GM23338 (cell line): ENCODE data around the gene UGGT2. TPM values are rescaled to one million over a fixed set of nuclear protein-coding genes. Genes with fewer than 3 reads are reported as not detected.

Source experiments
- ATAC-seq: fragments of 200-7000 bp; cut with Tn5 transposase; 3 replicates; pipeline ENCODE4 v1.9.1; 2020
- DNase-seq: peaks from one replicate; pipeline ENCODE4 v3.0.0-alpha.2; 2015; ENCODE audit warnings: low spot score
- H2AFZ ChIP-seq: fragments of 200-600 bp; sonication (generic); 2 replicates; pipeline ENCODE4 v1.8.0; 2016; ENCODE audit warnings: antibody characterized with exemption, mild to moderate bottlenecking, moderate library complexity
- H3F3A ChIP-seq: fragments of 200-600 bp; sonication (generic); replicated peaks from 2 replicates; pipeline ENCODE4 v1.8.0; 2017; ENCODE audit warnings: antibody characterized with exemption, mixed run types, low read depth
- H3K27ac ChIP-seq: fragments of 200-600 bp; sonication (generic); 2 replicates; pipeline ENCODE4 v1.6.1; 2016; ENCODE audit warnings: low read depth
- H3K27me3 ChIP-seq: fragments of 200-600 bp; sonication (generic); 2 replicates; pipeline ENCODE4 v1.8.0; 2016; ENCODE audit warnings: mild to moderate bottlenecking, mixed run types, moderate library complexity; ENCODE audit not compliant: insufficient read depth
- H3K36me3 ChIP-seq: fragments of 200-600 bp; sonication (generic); 2 replicates; pipeline ENCODE4 v1.8.0; 2016; ENCODE audit warnings: mild to moderate bottlenecking; ENCODE audit not compliant: insufficient read depth
- H3K4me1 ChIP-seq: fragments of 200-600 bp; sonication (generic); 2 replicates; pipeline ENCODE4 v1.8.0; 2016; ENCODE audit warnings: mild to moderate bottlenecking, moderate library complexity; ENCODE audit not compliant: insufficient read depth
- H3K4me2 ChIP-seq: fragments of 200-600 bp; sonication (generic); 2 replicates; pipeline ENCODE4 v1.7.1; 2017; ENCODE audit warnings: mixed run types
- H3K4me3 ChIP-seq: fragments of 200-600 bp; sonication (generic); 2 replicates; pipeline ENCODE4 v1.6.1; 2016; ENCODE audit warnings: mixed run types
- H3K79me2 ChIP-seq: fragments of 200-600 bp; sonication (generic); replicated peaks from 2 replicates; pipeline ENCODE4 v1.8.0; 2017; ENCODE audit warnings: mild to moderate bottlenecking; ENCODE audit not compliant: insufficient read depth
- H3K9me2 ChIP-seq: fragments of 200-600 bp; sonication (generic); 2 replicates; pipeline ENCODE4 v1.8.0; 2017; ENCODE audit not compliant: insufficient read depth
- H4K20me1 ChIP-seq: fragments of 200-600 bp; sonication (generic); replicated peaks from 2 replicates; pipeline ENCODE4 v1.8.0; 2017; ENCODE audit warnings: mild to moderate bottlenecking; ENCODE audit not compliant: insufficient read depth
- H3K27ac Mint-ChIP-seq: 2 replicates; pipeline ENCODE4 v1.8.0; 2020; ENCODE audit warnings: inconsistent platforms, mild to moderate bottlenecking, moderate library complexity, mixed read lengths
- H3K27me3 Mint-ChIP-seq: 3 replicates; pipeline ENCODE4 v1.8.0; 2022; ENCODE audit warnings: low read depth, mild to moderate bottlenecking, moderate library complexity, mixed read lengths, inconsistent platforms; ENCODE audit not compliant: insufficient read depth, poor library complexity
- H3K36me3 Mint-ChIP-seq: 3 replicates; pipeline ENCODE4 v1.8.0; 2021; ENCODE audit warnings: low read depth, mild to moderate bottlenecking, inconsistent platforms, moderate library complexity, mixed read lengths
- H3K4me1 Mint-ChIP-seq: 3 replicates; pipeline ENCODE4 v1.8.0; 2020; ENCODE audit warnings: mild to moderate bottlenecking, inconsistent platforms, mixed read lengths
- H3K4me3 Mint-ChIP-seq: 3 replicates; pipeline ENCODE4 v1.8.0; 2021; ENCODE audit warnings: moderate library complexity, mild to moderate bottlenecking, inconsistent platforms, mixed read lengths
- H3K9me3 Mint-ChIP-seq: 3 replicates; pipeline ENCODE4 v1.8.0; 2020; ENCODE audit warnings: moderate library complexity, mild to moderate bottlenecking, inconsistent platforms, mixed read lengths
- CREB1 ChIP-seq: fragments of 250-450 bp; sonication (Bioruptor Pico); IDR thresholded peaks from 2 replicates; pipeline ENCODE4 v1.5.0; 2020; ENCODE audit warnings: low read depth, mild to moderate bottlenecking, moderate library complexity
- EZH2 ChIP-seq: fragments of 200-600 bp; sonication (generic); IDR thresholded peaks from one replicate; pipeline ENCODE4 v1.8.0; 2017; ENCODE audit warnings: antibody characterized with exemption, mild to moderate bottlenecking, low read depth; ENCODE audit not compliant: unreplicated experiment
- EZH2phosphoT487 ChIP-seq: fragments of 200-600 bp; sonication (generic); IDR thresholded peaks from one replicate; pipeline ENCODE4 v1.8.1; 2018; ENCODE audit warnings: antibody characterized with exemption; ENCODE audit not compliant: unreplicated experiment
- JUNB ChIP-seq: IDR thresholded peaks from one replicate; pipeline ENCODE4 v1.6.1; 2016; ENCODE audit warnings: antibody characterized with exemption; ENCODE audit not compliant: unreplicated experiment
- NANOG ChIP-seq: IDR thresholded peaks from 2 replicates; pipeline ENCODE4 v1.6.1; 2016; ENCODE audit warnings: antibody characterized with exemption, borderline replicate concordance
- POLR2AphosphoS5 ChIP-seq: IDR thresholded peaks from 2 replicates; pipeline ENCODE4 v1.6.1; 2016; ENCODE audit warnings: antibody characterized with exemption, low read depth
- STAT1 ChIP-seq: IDR thresholded peaks from one replicate; pipeline ENCODE4 v1.6.1; 2016; ENCODE audit warnings: antibody characterized with exemption; ENCODE audit not compliant: unreplicated experiment
- ZNF114 ChIP-seq: fragments of 250-450 bp; sonication (Bioruptor Pico); IDR thresholded peaks from 2 replicates; pipeline ENCODE4 v1.5.0; 2020; ENCODE audit warnings: mild to moderate bottlenecking, moderate library complexity
- ZNF331 ChIP-seq: fragments of 250-450 bp; sonication (Bioruptor Pico); IDR thresholded peaks from 2 replicates; pipeline ENCODE4 v1.5.0; 2020; ENCODE audit warnings: low read depth, mild to moderate bottlenecking, moderate library complexity
- polyA plus RNA-seq: library from polyadenylated mRNA; unstranded; fragments of >200 nt; fragmentation: Nextera tagmentation; extraction: Ambion mirVana; gene quantifications from 2 replicates; pipeline ENCODE4 v1.2.1, GENCODE V29; 2016
- total RNA-seq: library from RNA; depleted of rRNA; stranded (reverse); fragments of >200 nt; shearing (Covaris generic); gene quantifications from 2 replicates; pipeline ENCODE4 v1.2.3, GENCODE V29; 2014
- TF ChIP-seq, protein P1 (sequence below): IDR thresholded peaks from one replicate; pipeline ENCODE4 v1.6.1; 2018; ENCODE audit warnings: antibody characterized with exemption; ENCODE audit not compliant: unreplicated experiment
- TF ChIP-seq, protein P2 (sequence below): IDR thresholded peaks from 2 replicates; pipeline ENCODE4 v1.6.1; 2016; ENCODE audit warnings: antibody characterized with exemption
- TF ChIP-seq, protein P3 (sequence below), 2 experiments: fragments of 200-600 bp in 1 of 2; sonication (generic) in 1 of 2; conservative IDR thresholded peaks; 2 replicates each; pipeline versions ENCODE4 v1.5.1 to v1.6.1; 2016 to 2017; ENCODE audit warnings: antibody characterized with exemption in 2 of 2, low read depth in 2 of 2, mild to moderate bottlenecking in 2 of 2, moderate library complexity in 1 of 2
- TF ChIP-seq, protein P4 (sequence below): fragments of 250-450 bp; sonication (Bioruptor Pico); IDR thresholded peaks from 2 replicates; pipeline ENCODE4 v1.5.0; 2020; ENCODE audit warnings: mild to moderate bottlenecking, moderate library complexity

UGGT2 gene
- total and polyA plus RNA-seq, 2 experiments from 2014 or later = 44.0 to 60.5 TPM

DNA sequence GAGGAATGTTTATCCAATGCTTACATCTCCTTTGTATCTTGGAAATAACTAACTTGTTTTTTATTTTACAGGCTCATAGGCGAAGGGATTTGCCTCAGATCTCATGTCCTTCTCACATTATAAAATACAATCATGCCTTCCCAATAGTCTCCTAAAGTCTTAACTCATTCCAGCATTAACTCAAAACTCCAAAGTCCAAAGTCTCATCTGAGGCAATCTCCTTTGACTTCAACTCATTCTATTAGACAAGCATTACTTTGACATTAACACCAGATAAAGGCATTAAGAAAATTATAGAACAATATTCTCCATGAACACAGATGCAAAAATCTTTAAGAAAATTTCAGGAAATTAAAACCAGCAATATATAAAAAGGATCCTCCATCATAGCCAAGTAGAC is 238.7 kb downstream of the UGGT2 start:
- H3K27me3 Mint-ChIP-seq = no peaks in the 10 kb centered on the region
- peaks cover 32% of the 10 kb centered on the region for H3K36me3 Mint-ChIP-seq
- H3K9me3 Mint-ChIP-seq = peaks cover 8% of the 10 kb centered on the region; the same call in 2 of the 3 replicates
- Histone ChIP-seq H3K4me1 (no peaks in the 10 kb centered on the region), H3K27me3 (no peaks in the 10 kb centered on the region), H2AFZ (no peak overlapping the region), H3K4me3 (no peak overlapping the region), H3K4me2 (no peak overlapping the region), H3K9me2 (0 out of 2 replicates have a peak, but pooled peaks cover 4% of the 10 kb centered on the region), H4K20me1 (no peaks in the 10 kb centered on the region), H3F3A (no peaks in the 10 kb centered on the region), H3K27ac (no peak overlapping the region), H3K36me3 (no peaks in the 10 kb centered on the region; the same call in none of the 2 replicates), H3K79me2 (no peaks in the 10 kb centered on the region)
- DNase-seq (no peak), ATAC-seq (no peak)
- no peaks in the 10 kb centered on the region for H3K4me1 Mint-ChIP-seq
- TF ChIP-seq STAT1 (no peak), EZH2phosphoT487 (no peak), EZH2 (no peak), JUNB (no peak), ZNF331 (CRISPR knock-in tag) (no peak), POLR2AphosphoS5 (no peak), CREB1 (CRISPR knock-in tag) (no peak), NANOG (no peak), ZNF114 (CRISPR knock-in tag) (no peak)
- TF ChIP-seq, protein P1, sequence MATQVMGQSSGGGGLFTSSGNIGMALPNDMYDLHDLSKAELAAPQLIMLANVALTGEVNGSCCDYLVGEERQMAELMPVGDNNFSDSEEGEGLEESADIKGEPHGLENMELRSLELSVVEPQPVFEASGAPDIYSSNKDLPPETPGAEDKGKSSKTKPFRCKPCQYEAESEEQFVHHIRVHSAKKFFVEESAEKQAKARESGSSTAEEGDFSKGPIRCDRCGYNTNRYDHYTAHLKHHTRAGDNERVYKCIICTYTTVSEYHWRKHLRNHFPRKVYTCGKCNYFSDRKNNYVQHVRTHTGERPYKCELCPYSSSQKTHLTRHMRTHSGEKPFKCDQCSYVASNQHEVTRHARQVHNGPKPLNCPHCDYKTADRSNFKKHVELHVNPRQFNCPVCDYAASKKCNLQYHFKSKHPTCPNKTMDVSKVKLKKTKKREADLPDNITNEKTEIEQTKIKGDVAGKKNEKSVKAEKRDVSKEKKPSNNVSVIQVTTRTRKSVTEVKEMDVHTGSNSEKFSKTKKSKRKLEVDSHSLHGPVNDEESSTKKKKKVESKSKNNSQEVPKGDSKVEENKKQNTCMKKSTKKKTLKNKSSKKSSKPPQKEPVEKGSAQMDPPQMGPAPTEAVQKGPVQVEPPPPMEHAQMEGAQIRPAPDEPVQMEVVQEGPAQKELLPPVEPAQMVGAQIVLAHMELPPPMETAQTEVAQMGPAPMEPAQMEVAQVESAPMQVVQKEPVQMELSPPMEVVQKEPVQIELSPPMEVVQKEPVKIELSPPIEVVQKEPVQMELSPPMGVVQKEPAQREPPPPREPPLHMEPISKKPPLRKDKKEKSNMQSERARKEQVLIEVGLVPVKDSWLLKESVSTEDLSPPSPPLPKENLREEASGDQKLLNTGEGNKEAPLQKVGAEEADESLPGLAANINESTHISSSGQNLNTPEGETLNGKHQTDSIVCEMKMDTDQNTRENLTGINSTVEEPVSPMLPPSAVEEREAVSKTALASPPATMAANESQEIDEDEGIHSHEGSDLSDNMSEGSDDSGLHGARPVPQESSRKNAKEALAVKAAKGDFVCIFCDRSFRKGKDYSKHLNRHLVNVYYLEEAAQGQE = no peak
- TF ChIP-seq, protein P2, sequence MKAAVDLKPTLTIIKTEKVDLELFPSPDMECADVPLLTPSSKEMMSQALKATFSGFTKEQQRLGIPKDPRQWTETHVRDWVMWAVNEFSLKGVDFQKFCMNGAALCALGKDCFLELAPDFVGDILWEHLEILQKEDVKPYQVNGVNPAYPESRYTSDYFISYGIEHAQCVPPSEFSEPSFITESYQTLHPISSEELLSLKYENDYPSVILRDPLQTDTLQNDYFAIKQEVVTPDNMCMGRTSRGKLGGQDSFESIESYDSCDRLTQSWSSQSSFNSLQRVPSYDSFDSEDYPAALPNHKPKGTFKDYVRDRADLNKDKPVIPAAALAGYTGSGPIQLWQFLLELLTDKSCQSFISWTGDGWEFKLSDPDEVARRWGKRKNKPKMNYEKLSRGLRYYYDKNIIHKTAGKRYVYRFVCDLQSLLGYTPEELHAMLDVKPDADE = no peak
- TF ChIP-seq, protein P3, sequence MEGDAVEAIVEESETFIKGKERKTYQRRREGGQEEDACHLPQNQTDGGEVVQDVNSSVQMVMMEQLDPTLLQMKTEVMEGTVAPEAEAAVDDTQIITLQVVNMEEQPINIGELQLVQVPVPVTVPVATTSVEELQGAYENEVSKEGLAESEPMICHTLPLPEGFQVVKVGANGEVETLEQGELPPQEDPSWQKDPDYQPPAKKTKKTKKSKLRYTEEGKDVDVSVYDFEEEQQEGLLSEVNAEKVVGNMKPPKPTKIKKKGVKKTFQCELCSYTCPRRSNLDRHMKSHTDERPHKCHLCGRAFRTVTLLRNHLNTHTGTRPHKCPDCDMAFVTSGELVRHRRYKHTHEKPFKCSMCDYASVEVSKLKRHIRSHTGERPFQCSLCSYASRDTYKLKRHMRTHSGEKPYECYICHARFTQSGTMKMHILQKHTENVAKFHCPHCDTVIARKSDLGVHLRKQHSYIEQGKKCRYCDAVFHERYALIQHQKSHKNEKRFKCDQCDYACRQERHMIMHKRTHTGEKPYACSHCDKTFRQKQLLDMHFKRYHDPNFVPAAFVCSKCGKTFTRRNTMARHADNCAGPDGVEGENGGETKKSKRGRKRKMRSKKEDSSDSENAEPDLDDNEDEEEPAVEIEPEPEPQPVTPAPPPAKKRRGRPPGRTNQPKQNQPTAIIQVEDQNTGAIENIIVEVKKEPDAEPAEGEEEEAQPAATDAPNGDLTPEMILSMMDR (conservative IDR thresholded peaks at IDR 0.05; ENCODE audit: low read depth in 2 of 2) = no peak
- TF ChIP-seq, protein P4, sequence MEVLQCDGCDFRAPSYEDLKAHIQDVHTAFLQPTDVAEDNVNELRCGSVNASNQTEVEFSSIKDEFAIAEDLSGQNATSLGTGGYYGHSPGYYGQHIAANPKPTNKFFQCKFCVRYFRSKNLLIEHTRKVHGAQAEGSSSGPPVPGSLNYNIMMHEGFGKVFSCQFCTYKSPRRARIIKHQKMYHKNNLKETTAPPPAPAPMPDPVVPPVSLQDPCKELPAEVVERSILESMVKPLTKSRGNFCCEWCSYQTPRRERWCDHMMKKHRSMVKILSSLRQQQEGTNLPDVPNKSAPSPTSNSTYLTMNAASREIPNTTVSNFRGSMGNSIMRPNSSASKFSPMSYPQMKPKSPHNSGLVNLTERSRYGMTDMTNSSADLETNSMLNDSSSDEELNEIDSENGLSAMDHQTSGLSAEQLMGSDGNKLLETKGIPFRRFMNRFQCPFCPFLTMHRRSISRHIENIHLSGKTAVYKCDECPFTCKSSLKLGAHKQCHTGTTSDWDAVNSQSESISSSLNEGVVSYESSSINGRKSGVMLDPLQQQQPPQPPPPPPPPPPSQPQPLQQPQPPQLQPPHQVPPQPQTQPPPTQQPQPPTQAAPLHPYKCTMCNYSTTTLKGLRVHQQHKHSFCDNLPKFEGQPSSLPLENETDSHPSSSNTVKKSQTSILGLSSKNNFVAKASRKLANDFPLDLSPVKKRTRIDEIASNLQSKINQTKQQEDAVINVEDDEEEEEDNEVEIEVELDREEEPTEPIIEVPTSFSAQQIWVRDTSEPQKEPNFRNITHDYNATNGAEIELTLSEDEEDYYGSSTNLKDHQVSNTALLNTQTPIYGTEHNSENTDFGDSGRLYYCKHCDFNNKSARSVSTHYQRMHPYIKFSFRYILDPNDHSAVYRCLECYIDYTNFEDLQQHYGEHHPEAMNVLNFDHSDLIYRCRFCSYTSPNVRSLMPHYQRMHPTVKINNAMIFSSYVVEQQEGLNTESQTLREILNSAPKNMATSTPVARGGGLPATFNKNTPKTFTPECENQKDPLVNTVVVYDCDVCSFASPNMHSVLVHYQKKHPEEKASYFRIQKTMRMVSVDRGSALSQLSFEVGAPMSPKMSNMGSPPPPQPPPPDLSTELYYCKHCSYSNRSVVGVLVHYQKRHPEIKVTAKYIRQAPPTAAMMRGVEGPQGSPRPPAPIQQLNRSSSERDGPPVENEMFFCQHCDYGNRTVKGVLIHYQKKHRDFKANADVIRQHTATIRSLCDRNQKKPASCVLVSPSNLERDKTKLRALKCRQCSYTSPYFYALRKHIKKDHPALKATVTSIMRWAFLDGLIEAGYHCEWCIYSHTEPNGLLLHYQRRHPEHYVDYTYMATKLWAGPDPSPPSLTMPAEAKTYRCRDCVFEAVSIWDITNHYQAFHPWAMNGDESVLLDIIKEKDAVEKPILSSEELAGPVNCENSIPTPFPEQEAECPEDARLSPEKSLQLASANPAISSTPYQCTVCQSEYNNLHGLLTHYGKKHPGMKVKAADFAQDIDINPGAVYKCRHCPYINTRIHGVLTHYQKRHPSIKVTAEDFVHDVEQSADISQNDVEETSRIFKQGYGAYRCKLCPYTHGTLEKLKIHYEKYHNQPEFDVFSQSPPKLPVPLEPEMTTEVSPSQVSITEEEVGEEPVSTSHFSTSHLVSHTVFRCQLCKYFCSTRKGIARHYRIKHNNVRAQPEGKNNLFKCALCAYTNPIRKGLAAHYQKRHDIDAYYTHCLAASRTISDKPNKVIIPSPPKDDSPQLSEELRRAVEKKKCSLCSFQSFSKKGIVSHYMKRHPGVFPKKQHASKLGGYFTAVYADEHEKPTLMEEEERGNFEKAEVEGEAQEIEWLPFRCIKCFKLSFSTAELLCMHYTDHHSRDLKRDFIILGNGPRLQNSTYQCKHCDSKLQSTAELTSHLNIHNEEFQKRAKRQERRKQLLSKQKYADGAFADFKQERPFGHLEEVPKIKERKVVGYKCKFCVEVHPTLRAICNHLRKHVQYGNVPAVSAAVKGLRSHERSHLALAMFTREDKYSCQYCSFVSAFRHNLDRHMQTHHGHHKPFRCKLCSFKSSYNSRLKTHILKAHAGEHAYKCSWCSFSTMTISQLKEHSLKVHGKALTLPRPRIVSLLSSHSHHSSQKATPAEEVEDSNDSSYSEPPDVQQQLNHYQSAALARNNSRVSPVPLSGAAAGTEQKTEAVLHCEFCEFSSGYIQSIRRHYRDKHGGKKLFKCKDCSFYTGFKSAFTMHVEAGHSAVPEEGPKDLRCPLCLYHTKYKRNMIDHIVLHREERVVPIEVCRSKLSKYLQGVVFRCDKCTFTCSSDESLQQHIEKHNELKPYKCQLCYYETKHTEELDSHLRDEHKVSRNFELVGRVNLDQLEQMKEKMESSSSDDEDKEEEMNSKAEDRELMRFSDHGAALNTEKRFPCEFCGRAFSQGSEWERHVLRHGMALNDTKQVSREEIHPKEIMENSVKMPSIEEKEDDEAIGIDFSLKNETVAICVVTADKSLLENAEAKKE (CRISPR knock-in tag) = no peak
- no peak overlapping the region for H3K27ac Mint-ChIP-seq
- H3K4me3 Mint-ChIP-seq = no peak overlapping the region
